Body of pancreas (tissue), 4 donors: Measurements from ENCODE around the gene HIBCH.

Source experiments
- CTCF ChIP-seq, 7 experiments: fragments of 450-650 bp in 4 of 7; fragments of 200-600 bp in 3 of 7; sonication (generic) in 3 of 7; IDR thresholded peaks; one replicate each; pipeline ENCODE4 v1.5.1; 2016 to 2019; ENCODE audit warnings: antibody characterized with exemption in 7 of 7
- POLR2A ChIP-seq, 3 donors: fragments of 450-650 bp; IDR thresholded peaks; one replicate each; pipeline ENCODE4 v1.6.1; 2016; ENCODE audit warnings: antibody characterized with exemption in 3 of 3, mild to moderate bottlenecking in 2 of 3

GRCh38 chr2:190339394-190339793 lies 19.8 kb upstream of the HIBCH start:
- TF ChIP-seq CTCF (IDR thresholded peaks at IDR 0.05) (no peak), POLR2A (IDR thresholded peaks at IDR 0.05) (no peak)
